ENCODE results near the gene IBSP.

DNA sequence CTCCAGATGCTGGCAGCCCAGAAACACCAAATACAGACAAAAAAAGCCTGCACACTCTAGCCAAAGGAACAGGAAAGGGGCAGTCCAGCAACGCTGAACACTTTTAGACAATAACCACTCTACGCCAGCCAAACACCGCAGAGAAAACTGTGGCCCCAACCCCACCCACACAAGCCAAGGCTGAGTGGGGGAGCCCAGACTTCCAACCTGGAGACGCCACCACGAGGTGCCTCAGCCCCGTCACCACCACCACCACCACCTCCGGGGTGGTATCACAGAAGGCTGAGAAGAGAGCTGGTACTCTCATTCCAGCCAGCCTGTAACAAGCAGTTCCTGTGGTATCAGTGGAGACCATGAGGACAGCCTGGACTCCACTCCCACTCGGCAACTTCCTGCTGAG, 56.2 kb downstream of the IBSP start:
- TF ChIP-seq TCF7L2 (IDR thresholded peaks at IDR 0.05; ENCODE audit: low read depth, low read length), result no peak
- TF ChIP-seq, protein P1, sequence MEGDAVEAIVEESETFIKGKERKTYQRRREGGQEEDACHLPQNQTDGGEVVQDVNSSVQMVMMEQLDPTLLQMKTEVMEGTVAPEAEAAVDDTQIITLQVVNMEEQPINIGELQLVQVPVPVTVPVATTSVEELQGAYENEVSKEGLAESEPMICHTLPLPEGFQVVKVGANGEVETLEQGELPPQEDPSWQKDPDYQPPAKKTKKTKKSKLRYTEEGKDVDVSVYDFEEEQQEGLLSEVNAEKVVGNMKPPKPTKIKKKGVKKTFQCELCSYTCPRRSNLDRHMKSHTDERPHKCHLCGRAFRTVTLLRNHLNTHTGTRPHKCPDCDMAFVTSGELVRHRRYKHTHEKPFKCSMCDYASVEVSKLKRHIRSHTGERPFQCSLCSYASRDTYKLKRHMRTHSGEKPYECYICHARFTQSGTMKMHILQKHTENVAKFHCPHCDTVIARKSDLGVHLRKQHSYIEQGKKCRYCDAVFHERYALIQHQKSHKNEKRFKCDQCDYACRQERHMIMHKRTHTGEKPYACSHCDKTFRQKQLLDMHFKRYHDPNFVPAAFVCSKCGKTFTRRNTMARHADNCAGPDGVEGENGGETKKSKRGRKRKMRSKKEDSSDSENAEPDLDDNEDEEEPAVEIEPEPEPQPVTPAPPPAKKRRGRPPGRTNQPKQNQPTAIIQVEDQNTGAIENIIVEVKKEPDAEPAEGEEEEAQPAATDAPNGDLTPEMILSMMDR (IDR thresholded peaks at IDR 0.05), result no peak
- TF ChIP-seq, protein P2, sequence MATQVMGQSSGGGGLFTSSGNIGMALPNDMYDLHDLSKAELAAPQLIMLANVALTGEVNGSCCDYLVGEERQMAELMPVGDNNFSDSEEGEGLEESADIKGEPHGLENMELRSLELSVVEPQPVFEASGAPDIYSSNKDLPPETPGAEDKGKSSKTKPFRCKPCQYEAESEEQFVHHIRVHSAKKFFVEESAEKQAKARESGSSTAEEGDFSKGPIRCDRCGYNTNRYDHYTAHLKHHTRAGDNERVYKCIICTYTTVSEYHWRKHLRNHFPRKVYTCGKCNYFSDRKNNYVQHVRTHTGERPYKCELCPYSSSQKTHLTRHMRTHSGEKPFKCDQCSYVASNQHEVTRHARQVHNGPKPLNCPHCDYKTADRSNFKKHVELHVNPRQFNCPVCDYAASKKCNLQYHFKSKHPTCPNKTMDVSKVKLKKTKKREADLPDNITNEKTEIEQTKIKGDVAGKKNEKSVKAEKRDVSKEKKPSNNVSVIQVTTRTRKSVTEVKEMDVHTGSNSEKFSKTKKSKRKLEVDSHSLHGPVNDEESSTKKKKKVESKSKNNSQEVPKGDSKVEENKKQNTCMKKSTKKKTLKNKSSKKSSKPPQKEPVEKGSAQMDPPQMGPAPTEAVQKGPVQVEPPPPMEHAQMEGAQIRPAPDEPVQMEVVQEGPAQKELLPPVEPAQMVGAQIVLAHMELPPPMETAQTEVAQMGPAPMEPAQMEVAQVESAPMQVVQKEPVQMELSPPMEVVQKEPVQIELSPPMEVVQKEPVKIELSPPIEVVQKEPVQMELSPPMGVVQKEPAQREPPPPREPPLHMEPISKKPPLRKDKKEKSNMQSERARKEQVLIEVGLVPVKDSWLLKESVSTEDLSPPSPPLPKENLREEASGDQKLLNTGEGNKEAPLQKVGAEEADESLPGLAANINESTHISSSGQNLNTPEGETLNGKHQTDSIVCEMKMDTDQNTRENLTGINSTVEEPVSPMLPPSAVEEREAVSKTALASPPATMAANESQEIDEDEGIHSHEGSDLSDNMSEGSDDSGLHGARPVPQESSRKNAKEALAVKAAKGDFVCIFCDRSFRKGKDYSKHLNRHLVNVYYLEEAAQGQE (IDR thresholded peaks at IDR 0.05; ENCODE audit: insufficient read depth in 1 of 2, low read depth in 2 of 2, low read length in 1 of 2), result no peak
